ENCODE measurements around the gene FTSJ3. TPM values are rescaled to one million over a fixed set of nuclear protein-coding genes. Genes with fewer than 3 reads are reported as not detected.

FTSJ3 gene
- total RNA-seq, 1 donor from 2014 or later = 50.2 TPM

DNA sequence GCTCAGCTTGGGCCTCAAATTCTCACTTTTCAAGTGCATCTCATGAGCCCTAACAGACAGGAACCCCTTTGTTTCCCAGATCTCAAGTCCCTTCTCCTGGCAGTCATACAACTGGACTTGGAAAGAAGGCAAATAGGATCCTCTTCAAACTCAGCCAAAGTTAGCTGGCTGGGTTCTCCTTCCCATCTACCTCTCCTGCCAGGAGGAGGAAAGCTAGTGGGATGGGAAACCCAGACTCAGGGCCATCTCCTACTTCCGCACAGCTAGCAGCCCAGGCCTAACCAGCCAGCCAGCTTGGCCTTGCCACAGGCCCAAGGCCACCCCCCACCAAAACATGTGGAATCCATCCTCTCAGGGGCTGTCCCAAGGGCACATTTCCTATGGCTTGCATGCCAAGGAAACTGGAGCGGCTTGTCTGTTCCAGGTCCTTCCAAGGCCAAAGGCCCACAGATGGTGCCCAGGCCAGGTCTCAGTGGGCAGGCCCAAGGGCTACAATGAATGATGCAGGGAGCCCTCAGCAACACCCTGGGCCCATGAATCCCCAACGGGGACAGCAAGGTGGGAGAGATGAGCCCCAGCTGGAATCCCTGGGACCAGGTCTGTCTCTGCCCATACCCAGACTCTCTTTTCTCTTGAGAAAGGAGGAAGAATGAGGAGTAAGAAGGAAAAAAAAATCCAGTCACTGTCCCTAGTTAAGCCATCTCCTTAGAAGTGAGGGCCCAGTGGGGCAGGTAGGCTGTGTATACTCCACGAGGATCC is 13.3 kb upstream of the FTSJ3 start:
- peaks cover 7% of the 10 kb centered on the region for H3K4me1 Mint-ChIP-seq (ENCODE audit: low read depth, unreplicated experiment)
- Histone ChIP-seq H3K4me1 (ENCODE audit: insufficient read depth, low read length) (peaks cover 14% of the 10 kb centered on the region), H3K36me3 (ENCODE audit: insufficient read depth, low read length) (peaks cover 5% of the 10 kb centered on the region), H3K4me3 (ENCODE audit: insufficient read depth, low read depth, low read length) (peak overlapping the region; percentile 88), H3K4me2 (ENCODE audit: low read length) (peak overlapping the region; percentile 100), H3K27ac (ENCODE audit: low read depth, low read length) (no peak overlapping the region), H4K20me1 (ENCODE audit: insufficient read depth, low read length) (peaks cover 53% of the 10 kb centered on the region), H3K27me3 (ENCODE audit: insufficient read depth, low read length) (no peaks in the 10 kb centered on the region), H3K9ac (ENCODE audit: low read length) (peak overlapping the region; percentile 92), H2AFZ (ENCODE audit: low read depth, low read length) (no peak overlapping the region), H3K9me3 (ENCODE audit: insufficient read depth, low read depth, low read length) (no peaks in the 10 kb centered on the region), H3K79me2 (ENCODE audit: insufficient read depth, low read length) (peaks cover 57% of the 10 kb centered on the region)
- no peaks in the 10 kb centered on the region for H3K27me3 Mint-ChIP-seq (ENCODE audit: low read depth, unreplicated experiment)
- no peak for TF ChIP-seq EZH2 (IDR thresholded peaks at IDR 0.05; ENCODE audit: insufficient read depth, low read length)
- TF ChIP-seq, protein P1, sequence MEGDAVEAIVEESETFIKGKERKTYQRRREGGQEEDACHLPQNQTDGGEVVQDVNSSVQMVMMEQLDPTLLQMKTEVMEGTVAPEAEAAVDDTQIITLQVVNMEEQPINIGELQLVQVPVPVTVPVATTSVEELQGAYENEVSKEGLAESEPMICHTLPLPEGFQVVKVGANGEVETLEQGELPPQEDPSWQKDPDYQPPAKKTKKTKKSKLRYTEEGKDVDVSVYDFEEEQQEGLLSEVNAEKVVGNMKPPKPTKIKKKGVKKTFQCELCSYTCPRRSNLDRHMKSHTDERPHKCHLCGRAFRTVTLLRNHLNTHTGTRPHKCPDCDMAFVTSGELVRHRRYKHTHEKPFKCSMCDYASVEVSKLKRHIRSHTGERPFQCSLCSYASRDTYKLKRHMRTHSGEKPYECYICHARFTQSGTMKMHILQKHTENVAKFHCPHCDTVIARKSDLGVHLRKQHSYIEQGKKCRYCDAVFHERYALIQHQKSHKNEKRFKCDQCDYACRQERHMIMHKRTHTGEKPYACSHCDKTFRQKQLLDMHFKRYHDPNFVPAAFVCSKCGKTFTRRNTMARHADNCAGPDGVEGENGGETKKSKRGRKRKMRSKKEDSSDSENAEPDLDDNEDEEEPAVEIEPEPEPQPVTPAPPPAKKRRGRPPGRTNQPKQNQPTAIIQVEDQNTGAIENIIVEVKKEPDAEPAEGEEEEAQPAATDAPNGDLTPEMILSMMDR (IDR thresholded peaks at IDR 0.05; ENCODE audit: insufficient read depth, low read depth, low read length) = no peak
- H3K9me3 Mint-ChIP-seq (ENCODE audit: unreplicated experiment) = no peaks in the 10 kb centered on the region
- DNase-seq (ENCODE audit: low read depth) (no peak), FAIRE-seq (no peak)
- peak overlapping the region; percentile 94 for H3K4me3 Mint-ChIP-seq (ENCODE audit: unreplicated experiment)
- peak overlapping the region; percentile 89 for H3K27ac Mint-ChIP-seq (ENCODE audit: unreplicated experiment)
- H3K36me3 Mint-ChIP-seq (ENCODE audit: low read depth, unreplicated experiment) = no peaks in the 10 kb centered on the region

DNA sequence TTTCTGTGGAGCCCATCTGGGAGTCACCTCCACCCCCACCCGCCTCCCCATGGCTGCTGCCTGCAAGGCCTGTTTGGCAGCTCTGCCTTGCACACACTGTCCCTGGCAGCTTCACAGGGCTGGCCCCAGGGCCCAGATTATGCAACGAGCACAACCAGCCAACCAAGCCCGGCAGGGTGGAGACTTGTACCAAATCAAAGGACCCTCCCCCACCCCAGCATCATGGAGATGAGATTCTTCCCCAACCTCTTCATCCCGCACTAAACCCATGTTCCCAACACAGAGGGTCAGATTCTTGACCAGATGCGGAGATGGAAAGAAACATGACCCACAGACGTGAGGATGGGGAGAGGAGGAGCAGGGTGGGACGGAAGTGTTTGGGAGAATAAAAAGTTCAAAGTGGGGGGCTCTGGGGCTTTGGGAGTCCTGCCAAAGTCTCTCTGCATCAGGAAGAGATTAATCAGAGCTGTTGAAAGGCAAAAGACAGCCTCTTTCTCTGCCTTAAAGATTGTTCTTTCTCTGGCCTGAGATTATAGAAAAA is 11.2 kb upstream of the FTSJ3 start:
- no peak overlapping the region for H3K4me3 ChIP-seq (ENCODE audit: insufficient read depth, low read depth, low read length)
- no peak for FAIRE-seq
- peak overlapping the region; percentile 27 for H3K4me3 Mint-ChIP-seq (ENCODE audit: unreplicated experiment)

More for the DNA sequence above, 11.2 kb upstream of the FTSJ3 start:
- peaks cover 8% of the 10 kb centered on the region for H3K36me3 ChIP-seq (ENCODE audit: insufficient read depth, low read length)
- Mint-ChIP-seq H3K4me1 (ENCODE audit: low read depth, unreplicated experiment) (peaks cover 9% of the 10 kb centered on the region), H3K36me3 (ENCODE audit: low read depth, unreplicated experiment) (peaks cover 6% of the 10 kb centered on the region), H3K27me3 (ENCODE audit: low read depth, unreplicated experiment) (no peaks in the 10 kb centered on the region), H3K27ac (ENCODE audit: unreplicated experiment) (no peak overlapping the region), H3K9me3 (ENCODE audit: unreplicated experiment) (no peaks in the 10 kb centered on the region)
- TF ChIP-seq EZH2 (IDR thresholded peaks at IDR 0.05; ENCODE audit: insufficient read depth, low read length) = no peak
- TF ChIP-seq, protein P1 (IDR thresholded peaks at IDR 0.05; ENCODE audit: insufficient read depth, low read depth, low read length) = no peak
- peaks cover 14% of the 10 kb centered on the region for H3K4me1 ChIP-seq (ENCODE audit: insufficient read depth, low read length)
- no peak overlapping the region for H3K27ac ChIP-seq (ENCODE audit: low read depth, low read length)
- H4K20me1 ChIP-seq (ENCODE audit: insufficient read depth, low read length) = peaks cover 72% of the 10 kb centered on the region
- peaks cover 57% of the 10 kb centered on the region for H3K79me2 ChIP-seq (ENCODE audit: insufficient read depth, low read length)
- no peak for DNase-seq (ENCODE audit: low read depth)
- H3K4me2 ChIP-seq (ENCODE audit: low read length) = no peak overlapping the region
- no peaks in the 10 kb centered on the region for H3K27me3 ChIP-seq (ENCODE audit: insufficient read depth, low read length)
- H3K9me3 ChIP-seq (ENCODE audit: insufficient read depth, low read depth, low read length) = no peaks in the 10 kb centered on the region
- H3K9ac ChIP-seq (ENCODE audit: low read length) = no peak overlapping the region
- H2AFZ ChIP-seq (ENCODE audit: low read depth, low read length) = no peak overlapping the region

Data from astrocyte (in vitro differentiated cells and primary cell).